ENCODE measurements around the gene CIAO1. TPM values are rescaled to one million over a fixed set of nuclear protein-coding genes. Genes with fewer than 3 reads are reported as not detected.
A peak's percentile ranks its signal among the peaks of the same experiment; 100 is the strongest.

CIAO1 gene
- total and polyA plus RNA-seq, 2 of the 13 experiments (the other 11 are each of a cell fraction or from before 2014, with no cell fraction given), result 99.3 to 120 TPM

GRCh38 chr2:96251721-96252292, 14.2 kb upstream of the CIAO1 start (continued):
- TF ChIP-seq ZNF776 (CRISPR knock-in tag; IDR thresholded peaks at IDR 0.05) (0 out of 2 replicates have a peak, but pooled peaks have one; percentile 46), ZNF749 (CRISPR knock-in tag; IDR thresholded peaks at IDR 0.05; ENCODE audit: borderline replicate concordance) (no peak), ZNF691 (CRISPR knock-in tag; IDR thresholded peaks at IDR 0.05; ENCODE audit: borderline replicate concordance, low read depth) (peak; percentile 68; the same call in 1 of the 2 replicates), ZMAT3 (CRISPR knock-in tag; conservative IDR thresholded peaks at IDR 0.05) (no peak), THYN1 (CRISPR knock-in tag; IDR thresholded peaks at IDR 0.05; ENCODE audit: borderline replicate concordance, low read depth) (no peak), ZNF232 (CRISPR knock-in tag; IDR thresholded peaks at IDR 0.05; ENCODE audit: borderline replicate concordance) (peak; percentile 50; the same call in 1 of the 2 replicates), NFRKB (IDR thresholded peaks at IDR 0.05) (no peak), NFKB2 (CRISPR knock-in tag; IDR thresholded peaks at IDR 0.05; ENCODE audit: borderline replicate concordance) (peak; percentile 37; the same call in 1 of the 2 replicates), BRD4 (CRISPR knock-in tag; IDR thresholded peaks at IDR 0.05) (no peak), ZNF264 (CRISPR knock-in tag; IDR thresholded peaks at IDR 0.05) (no peak), SMAD9 (CRISPR knock-in tag; IDR thresholded peaks at IDR 0.05) (no peak), THAP9 (CRISPR knock-in tag; IDR thresholded peaks at IDR 0.05; ENCODE audit: borderline replicate concordance) (no peak), USF2 (IDR thresholded peaks at IDR 0.05; ENCODE audit: low read depth, low read length) (no peak), USF2 (CRISPR knock-in tag; IDR thresholded peaks at IDR 0.05; ENCODE audit: borderline replicate concordance) (no peak), ZKSCAN8 (CRISPR knock-in tag; IDR thresholded peaks at IDR 0.05; ENCODE audit: borderline replicate concordance) (0 out of 2 replicates have a peak, but pooled peaks have one; percentile 69)
- TF ChIP-seq, protein P1, sequence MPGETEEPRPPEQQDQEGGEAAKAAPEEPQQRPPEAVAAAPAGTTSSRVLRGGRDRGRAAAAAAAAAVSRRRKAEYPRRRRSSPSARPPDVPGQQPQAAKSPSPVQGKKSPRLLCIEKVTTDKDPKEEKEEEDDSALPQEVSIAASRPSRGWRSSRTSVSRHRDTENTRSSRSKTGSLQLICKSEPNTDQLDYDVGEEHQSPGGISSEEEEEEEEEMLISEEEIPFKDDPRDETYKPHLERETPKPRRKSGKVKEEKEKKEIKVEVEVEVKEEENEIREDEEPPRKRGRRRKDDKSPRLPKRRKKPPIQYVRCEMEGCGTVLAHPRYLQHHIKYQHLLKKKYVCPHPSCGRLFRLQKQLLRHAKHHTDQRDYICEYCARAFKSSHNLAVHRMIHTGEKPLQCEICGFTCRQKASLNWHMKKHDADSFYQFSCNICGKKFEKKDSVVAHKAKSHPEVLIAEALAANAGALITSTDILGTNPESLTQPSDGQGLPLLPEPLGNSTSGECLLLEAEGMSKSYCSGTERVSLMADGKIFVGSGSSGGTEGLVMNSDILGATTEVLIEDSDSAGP (CRISPR knock-in tag; IDR thresholded peaks at IDR 0.05; ENCODE audit: borderline replicate concordance), result no peak; the same call in 1 of the 2 replicates

All from HepG2 (cell line).